ENCODE results near the gene RECK. TPM values are rescaled to one million over a fixed set of nuclear protein-coding genes. Genes with fewer than 3 reads are reported as not detected.

RECK gene
- total RNA-seq, 2 experiments from 2014 or later, result 6.1 to 7.2 TPM

DNA sequence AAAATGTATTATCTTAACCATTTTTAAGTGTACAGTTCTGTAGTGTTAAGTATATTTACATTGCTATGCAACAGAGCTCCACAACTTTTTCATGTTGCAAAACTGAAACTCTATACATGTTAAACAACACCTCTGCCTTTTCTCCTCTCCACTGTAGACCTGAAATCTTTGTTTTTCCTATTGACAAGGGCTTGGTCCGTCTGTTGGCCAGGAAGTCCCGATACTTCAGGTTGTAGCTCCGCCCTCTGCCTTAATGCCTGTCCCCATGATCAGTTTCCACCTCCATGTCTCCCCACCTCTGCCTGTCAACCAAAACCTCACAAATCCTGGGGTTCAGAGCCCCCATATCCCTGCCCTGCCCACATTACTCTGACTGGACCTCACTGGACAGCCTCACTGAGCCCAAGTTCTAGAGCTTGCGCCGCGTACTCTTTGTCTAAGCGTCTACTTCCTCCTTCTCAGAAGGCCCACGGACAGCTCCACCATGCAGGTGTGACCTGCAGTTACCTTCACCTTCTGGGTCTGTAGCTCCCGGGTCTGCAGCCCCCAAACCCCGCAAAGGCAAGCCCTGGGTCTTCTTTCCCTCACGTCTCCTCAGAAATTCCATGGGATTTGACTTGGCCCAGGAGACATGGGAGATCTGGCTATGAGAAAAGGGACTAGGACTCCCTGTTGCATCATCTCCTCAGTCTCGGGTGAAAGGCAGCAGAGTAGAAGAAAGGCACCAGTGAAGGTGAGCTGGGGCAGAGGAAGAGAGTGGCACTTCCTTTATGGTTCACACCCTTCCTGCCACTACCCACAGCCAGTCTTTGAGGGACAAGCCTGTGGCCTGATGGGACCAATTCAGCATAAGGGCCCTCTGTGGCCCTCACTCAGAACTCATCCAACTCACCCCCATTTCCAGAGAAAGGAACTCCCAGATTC, 107.9 kb downstream of the RECK start:
- DNase-seq, result peak; percentile 47
- Mint-ChIP-seq H3K27ac (peak overlapping the region; percentile 93), H3K27me3 (no peaks in the 10 kb centered on the region), H3K4me1 (ENCODE audit: low read depth) (peaks cover 92% of the 10 kb centered on the region), H3K4me3 (peak overlapping the region; percentile 77), H3K36me3 (peaks cover 16% of the 10 kb centered on the region), H3K9me3 (peaks cover 13% of the 10 kb centered on the region)
- POLR2A ChIA-PET, result interaction anchor here (0.7 to 1.0 kb wide), 2 partner anchors 11 to 46 kb away, joined by 3 read pairs; partner anchors contain the start of gene CLTA
- intact Hi-C loops (cut with micrococcal nuclease), result loop anchor here (1.0 kb wide), 1 partner anchor 8 kb away; no protein-coding TSS in a partner anchor
- CTCF ChIA-PET, result interaction anchor here (1.0 to 3.0 kb wide), 5 partner anchors 15 to 330 kb away, joined by 3 to 22 read pairs (median 3); partner anchors contain the start of gene HINT2

DNA sequence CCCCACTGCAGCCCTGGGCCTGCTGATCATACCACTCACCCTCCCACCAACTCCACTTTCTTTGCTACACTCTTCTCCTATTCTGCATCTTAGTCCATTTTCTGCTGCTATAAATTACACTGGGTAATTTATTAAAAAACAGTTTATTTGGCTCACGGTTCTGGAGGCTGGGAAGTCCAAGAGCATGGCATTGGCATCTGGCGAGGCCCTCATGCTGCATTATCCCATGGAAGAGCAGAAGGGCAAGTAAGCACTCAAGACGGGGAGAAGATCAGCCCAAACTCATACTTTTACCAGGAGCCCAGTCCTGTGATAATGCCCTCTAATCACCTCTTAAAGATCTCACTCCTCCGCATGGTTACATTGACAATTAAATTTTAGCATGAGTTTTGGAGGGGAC, 109.3 kb downstream of the RECK start:
- Mint-ChIP-seq H3K9me3 (peaks cover 13% of the 10 kb centered on the region), H3K27ac (no peak overlapping the region), H3K27me3 (no peaks in the 10 kb centered on the region), H3K4me1 (ENCODE audit: low read depth) (peaks cover 89% of the 10 kb centered on the region), H3K36me3 (peaks cover 19% of the 10 kb centered on the region), H3K4me3 (no peak overlapping the region)
- ChIA-PET POLR2A (no interaction called here), CTCF (no interaction called here)
- intact Hi-C loops (cut with micrococcal nuclease), result no loop called here
- DNase-seq, result no peak

DNA sequence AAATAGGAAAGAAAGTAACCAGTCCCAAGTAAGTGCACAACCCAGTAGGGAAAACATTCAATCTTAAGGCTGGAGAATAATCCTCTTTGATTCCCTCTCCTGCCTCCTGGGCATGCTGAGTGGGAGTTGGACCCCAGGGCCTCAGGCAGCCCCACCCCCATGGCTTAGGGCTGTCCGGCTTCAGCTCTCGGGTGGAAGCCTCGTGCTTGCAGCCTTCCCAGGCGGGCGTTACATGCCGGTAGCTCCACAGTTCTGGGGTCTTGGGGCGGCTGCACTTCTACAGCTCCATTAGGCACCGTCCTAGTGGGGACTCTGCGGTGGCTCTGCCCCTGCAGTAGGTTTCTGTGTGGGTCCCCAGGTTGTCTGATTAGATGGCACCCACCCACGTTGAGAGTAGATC, 109.9 kb downstream of the RECK start:
- POLR2A ChIA-PET, result no interaction called here
- Mint-ChIP-seq H3K4me1 (ENCODE audit: low read depth) (peaks cover 89% of the 10 kb centered on the region), H3K4me3 (no peak overlapping the region), H3K27ac (peak overlapping the region; percentile 28), H3K9me3 (peaks cover 13% of the 10 kb centered on the region), H3K27me3 (no peaks in the 10 kb centered on the region), H3K36me3 (peaks cover 20% of the 10 kb centered on the region)
- DNase-seq, result no peak
- CTCF ChIA-PET, result interaction anchor here (1.5 kb wide), 1 partner anchor 43 kb away, joined by 5 read pairs; no protein-coding TSS in a partner anchor
- intact Hi-C loops (cut with micrococcal nuclease), result no loop called here

DNA sequence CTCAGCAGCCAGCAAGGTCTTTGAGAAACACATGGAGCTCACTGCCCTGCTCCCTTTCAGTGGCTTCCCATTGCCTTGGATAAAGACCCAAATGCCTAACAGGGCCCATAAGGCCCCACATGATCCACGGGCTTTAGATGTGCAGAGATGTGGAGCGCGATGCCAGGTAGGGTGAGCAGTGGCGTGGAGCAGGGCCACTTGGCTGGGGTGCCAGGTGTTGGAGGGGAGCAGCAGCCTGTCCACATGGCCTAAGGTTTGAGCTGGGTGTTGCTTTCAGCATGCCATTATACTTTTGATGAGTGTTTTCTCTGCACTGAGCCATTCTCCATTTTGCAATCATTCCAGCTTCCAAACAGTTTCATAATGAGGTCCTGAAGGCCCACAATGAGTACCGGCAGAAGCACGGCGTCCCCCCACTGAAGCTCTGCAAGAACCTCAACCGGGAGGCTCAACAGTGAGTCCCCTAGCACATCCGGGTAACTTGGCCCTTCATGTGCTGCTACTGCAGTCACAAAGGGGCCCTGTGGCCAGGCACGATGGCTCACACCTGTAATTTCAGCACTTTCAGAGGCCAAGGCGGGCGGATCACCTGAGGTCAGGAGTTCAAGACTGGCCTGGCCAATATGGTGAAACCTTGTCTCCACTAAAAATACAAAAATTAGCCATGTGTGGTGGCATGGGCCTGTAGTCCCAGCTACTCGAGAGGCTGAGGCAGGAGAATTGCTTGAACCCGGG, 110.9 kb downstream of the RECK start:
- Mint-ChIP-seq H3K27ac (no peak overlapping the region), H3K9me3 (peaks cover 13% of the 10 kb centered on the region), H3K4me3 (no peak overlapping the region), H3K4me1 (ENCODE audit: low read depth) (peaks cover 88% of the 10 kb centered on the region), H3K27me3 (no peaks in the 10 kb centered on the region), H3K36me3 (peaks cover 21% of the 10 kb centered on the region)
- DNase-seq, result no peak
- intact Hi-C loops (cut with micrococcal nuclease), result no loop called here
- CTCF ChIA-PET, result interaction anchor here (1.5 to 2.1 kb wide), 4 partner anchors 11 to 44 kb away, joined by 4 to 6 read pairs (median 6); partner anchors contain the start of genes CLTA and GLIPR2
- POLR2A ChIA-PET, result no interaction called here

GRCh38 chr9:36148311-36149051, 111.8 kb downstream of the RECK start:
- ChIA-PET POLR2A (interaction anchor here (0.7 to 1.1 kb wide), 4 partner anchors 8 to 111 kb away, joined by 3 to 6 read pairs (median 4); partner anchors contain the start of gene RECK), CTCF (interaction anchor here (1.4 to 3.8 kb wide), 6 partner anchors 12 to 112 kb away, joined by 3 to 41 read pairs (median 6); partner anchors contain the start of genes CLTA, GLIPR2 and RECK)
- Mint-ChIP-seq H3K27me3 (no peaks in the 10 kb centered on the region), H3K36me3 (peaks cover 21% of the 10 kb centered on the region), H3K27ac (peak overlapping the region; percentile 30), H3K4me1 (ENCODE audit: low read depth) (peaks cover 84% of the 10 kb centered on the region), H3K9me3 (peaks cover 13% of the 10 kb centered on the region), H3K4me3 (no peak overlapping the region)
- intact Hi-C loops (cut with micrococcal nuclease), result no loop called here
- peak; percentile 88 for DNase-seq

DNA sequence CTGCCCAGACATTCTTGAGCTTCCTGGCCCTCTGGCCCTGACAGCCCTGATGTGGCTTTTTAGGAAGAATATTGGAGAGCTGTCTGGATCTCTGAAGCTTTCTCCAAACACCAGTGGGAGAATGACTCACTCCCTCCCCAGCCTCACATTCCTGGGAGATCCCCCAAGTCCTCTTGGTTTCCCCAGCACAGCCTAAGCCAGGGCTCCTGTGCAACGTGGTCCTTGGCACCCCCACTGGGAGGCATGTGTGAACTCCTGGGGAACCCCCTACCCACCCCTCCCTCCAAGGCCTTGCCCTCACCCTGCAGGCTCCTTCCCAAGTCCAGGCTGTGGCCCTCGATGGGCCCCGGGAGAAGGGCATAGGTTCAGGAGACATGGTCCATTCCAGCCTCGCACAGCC, 112.5 kb downstream of the RECK start:
- H3K9me3 Mint-ChIP-seq, result peaks cover 13% of the 10 kb centered on the region
- H3K36me3 Mint-ChIP-seq, result peaks cover 21% of the 10 kb centered on the region
- H3K27ac Mint-ChIP-seq, result no peak overlapping the region
- no peaks in the 10 kb centered on the region for H3K27me3 Mint-ChIP-seq
- H3K4me1 Mint-ChIP-seq (ENCODE audit: low read depth), result peaks cover 81% of the 10 kb centered on the region
- ChIA-PET CTCF (interaction anchor here (1.1 to 3.8 kb wide), 7 partner anchors 8 to 113 kb away, joined by 3 to 41 read pairs (median 5); partner anchors contain the start of genes CLTA, GLIPR2 and RECK), POLR2A (interaction anchor here (1.0 to 1.1 kb wide), 2 partner anchors 9 to 17 kb away, joined by 5 to 6 read pairs; no protein-coding TSS in a partner anchor)
- intact Hi-C loops (cut with micrococcal nuclease), result no loop called here
- DNase-seq, result no peak
- no peak overlapping the region for H3K4me3 Mint-ChIP-seq

GRCh38 chr9:36150574-36151315, 114.0 kb downstream of the RECK start:
- Mint-ChIP-seq H3K9me3 (peaks cover 7% of the 10 kb centered on the region), H3K27ac (peak overlapping the region; percentile 96), H3K4me1 (ENCODE audit: low read depth) (peaks cover 71% of the 10 kb centered on the region), H3K36me3 (peaks cover 15% of the 10 kb centered on the region), H3K4me3 (peak overlapping the region; percentile 75), H3K27me3 (no peaks in the 10 kb centered on the region)
- no peak for DNase-seq
- intact Hi-C loops (cut with micrococcal nuclease), result loop anchor here (1.0 to 5.0 kb wide), 3 partner anchors 40 to 143 kb away; partner anchors contain the start of gene CLTA
- POLR2A ChIA-PET, result interaction anchor here (0.9 to 1.1 kb wide), 5 partner anchors 10 to 114 kb away, joined by 3 to 5 read pairs (median 4); partner anchors contain the start of genes CLTA and RECK
- CTCF ChIA-PET, result interaction anchor here (2.2 to 3.8 kb wide), 2 partner anchors 14 to 49 kb away, joined by 8 to 41 read pairs; no protein-coding TSS in a partner anchor

- Mint-ChIP-seq H3K4me1 (ENCODE audit: low read depth) (peaks cover 65% of the 10 kb centered on the region), H3K9me3 (peaks cover 2% of the 10 kb centered on the region), H3K4me3 (peak overlapping the region; percentile 75), H3K27ac (peak overlapping the region; percentile 96), H3K27me3 (no peaks in the 10 kb centered on the region), H3K36me3 (peaks cover 10% of the 10 kb centered on the region)
- ChIA-PET POLR2A (interaction anchor here (0.7 to 1.1 kb wide), 9 partner anchors 9 to 115 kb away, joined by 3 to 5 read pairs (median 4); partner anchors contain the start of genes CLTA and RECK), CTCF (interaction anchor here (1.7 to 3.8 kb wide), 3 partner anchors 13 to 50 kb away, joined by 5 to 41 read pairs (median 8); no protein-coding TSS in a partner anchor)
- DNase-seq, result peak; percentile 95
- intact Hi-C loops (cut with micrococcal nuclease), result loop anchor here (1.0 to 5.0 kb wide), 6 partner anchors 7 to 144 kb away; partner anchors contain the start of genes CLTA and GLIPR2
These were observed 114.8 kb downstream of the RECK start for GRCh38 chr9:36151316-36152210.

GRCh38 chr9:36152741-36153438, 116.2 kb downstream of the RECK start:
- Mint-ChIP-seq H3K9me3 (peaks cover 4% of the 10 kb centered on the region), H3K27me3 (no peaks in the 10 kb centered on the region), H3K4me1 (ENCODE audit: low read depth) (peaks cover 54% of the 10 kb centered on the region), H3K27ac (peak overlapping the region; percentile 96), H3K4me3 (no peak overlapping the region), H3K36me3 (peaks cover 10% of the 10 kb centered on the region)
- POLR2A ChIA-PET, result interaction anchor here (0.7 to 1.0 kb wide), 3 partner anchors 10 to 82 kb away, joined by 3 to 5 read pairs (median 4); partner anchors contain the start of gene CLTA
- CTCF ChIA-PET, result interaction anchor here (0.9 to 2.2 kb wide), 3 partner anchors 13 to 51 kb away, joined by 4 to 8 read pairs (median 5); no protein-coding TSS in a partner anchor
- intact Hi-C loops (cut with micrococcal nuclease), result loop anchor here (1.0 to 5.0 kb wide), 4 partner anchors 9 to 146 kb away; partner anchors contain the start of gene GLIPR2
- DNase-seq, result no peak

All from activated CD4-positive, alpha-beta memory T cell treated with anti-CD3 and anti-CD28 coated beads for 36 hours (primary cell).